Calu3 (cell line): ENCODE data around the gene MAGEB2. TPM values are rescaled to one million over a fixed set of nuclear protein-coding genes. Genes with fewer than 3 reads are reported as not detected.

ENCODE experiments used
- BruUV-seq: library from RNA; stranded (reverse); fragments of 400-500 nt; replicated peaks from 2 replicates; lab custom pipeline; 2021; lab: Mats Ljungman, UMichigan
- CTCF ChIA-PET: fragments of 300-600 bp; sonication (Branson Sonifier 250); formaldehyde crosslinking; loops from one replicate; lab custom pipeline; 2022; ENCODE audit warnings: antibody characterized with exemption; lab: Charles Lee
- DNase-seq: peaks from one replicate; pipeline ENCODE4 v3.0.0; 2022
- H3K27ac Mint-ChIP-seq: one replicate; pipeline ENCODE4 v1.8.0; 2022; ENCODE audit warnings: mixed read lengths; ENCODE audit not compliant: unreplicated experiment
- H3K27me3 Mint-ChIP-seq: one replicate; pipeline ENCODE4 v1.8.0; 2022; ENCODE audit warnings: mixed read lengths; ENCODE audit not compliant: unreplicated experiment
- H3K36me3 Mint-ChIP-seq: one replicate; pipeline ENCODE4 v1.8.0; 2022; ENCODE audit warnings: mild to moderate bottlenecking, moderate library complexity, mixed read lengths; ENCODE audit not compliant: insufficient read depth, unreplicated experiment
- H3K4me1 Mint-ChIP-seq: one replicate; pipeline ENCODE4 v1.8.0; 2022; ENCODE audit warnings: mild to moderate bottlenecking, low read depth, mixed read lengths; ENCODE audit not compliant: unreplicated experiment
- H3K4me3 Mint-ChIP-seq: one replicate; pipeline ENCODE4 v1.8.0; 2022; ENCODE audit warnings: mild to moderate bottlenecking, low read depth, moderate library complexity, mixed read lengths; ENCODE audit not compliant: unreplicated experiment
- H3K9me3 Mint-ChIP-seq: one replicate; pipeline ENCODE4 v1.8.0; 2022; ENCODE audit warnings: low read depth, mixed read lengths; ENCODE audit not compliant: unreplicated experiment
- intact Hi-C: fragments of 100-400 bp; cut with micrococcal nuclease; formaldehyde crosslinking; loops from one replicate; pipeline ENCODE4 v1.10.0; 2022; ENCODE audit not compliant: unreplicated experiment
- total RNA-seq: library from RNA; stranded (reverse); gene quantifications from 2 replicates; pipeline ENCODE4 v1.2.3, GENCODE V29; 2022
- TF ChIP-seq, protein P1 (sequence below): fragments of 200-600 bp; IDR thresholded peaks from one replicate; pipeline ENCODE4 v1.8.0; 2022; ENCODE audit warnings: antibody characterized with exemption; ENCODE audit not compliant: unreplicated experiment

The MAGEB2 gene
- total RNA-seq, 1 experiment from 2014 or later = not detected

DNA sequence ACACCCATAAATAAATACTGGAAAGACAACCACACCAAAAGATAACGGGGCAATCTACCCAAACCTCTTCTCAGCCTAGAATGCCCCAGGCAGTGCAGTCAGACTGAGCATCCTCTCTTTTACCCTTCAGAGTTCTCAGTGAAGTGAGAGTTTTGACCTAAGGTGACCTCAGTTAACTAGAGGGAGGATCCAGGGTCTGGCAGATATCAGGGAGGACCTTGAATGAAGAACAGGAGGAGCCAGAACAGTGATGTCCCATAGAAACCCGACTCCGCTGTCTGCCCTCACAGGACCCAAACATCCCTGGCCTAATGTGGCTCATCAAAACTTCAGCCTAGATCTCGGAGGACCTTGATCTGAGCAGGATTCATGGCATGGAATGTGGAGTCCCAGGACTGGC lies 15.0 kb downstream of the MAGEB2 start, which contains the start of gene MAGEB3:
MAGEB3 (plus strand) TSS at position 263 of the 400 bp plus-strand sequence. CDS start 5,268 bp downstream, outside the sequence.
- H3K27ac Mint-ChIP-seq = no peak within 1 kb of the TSS
- intact Hi-C loops = no loop called here
- no peak within 1 kb of the TSS for H3K4me3 Mint-ChIP-seq
- CTCF ChIA-PET = no interaction called here
- H3K4me1 Mint-ChIP-seq = no peaks in the 10 kb centered on the region
- TF ChIP-seq, protein P1, sequence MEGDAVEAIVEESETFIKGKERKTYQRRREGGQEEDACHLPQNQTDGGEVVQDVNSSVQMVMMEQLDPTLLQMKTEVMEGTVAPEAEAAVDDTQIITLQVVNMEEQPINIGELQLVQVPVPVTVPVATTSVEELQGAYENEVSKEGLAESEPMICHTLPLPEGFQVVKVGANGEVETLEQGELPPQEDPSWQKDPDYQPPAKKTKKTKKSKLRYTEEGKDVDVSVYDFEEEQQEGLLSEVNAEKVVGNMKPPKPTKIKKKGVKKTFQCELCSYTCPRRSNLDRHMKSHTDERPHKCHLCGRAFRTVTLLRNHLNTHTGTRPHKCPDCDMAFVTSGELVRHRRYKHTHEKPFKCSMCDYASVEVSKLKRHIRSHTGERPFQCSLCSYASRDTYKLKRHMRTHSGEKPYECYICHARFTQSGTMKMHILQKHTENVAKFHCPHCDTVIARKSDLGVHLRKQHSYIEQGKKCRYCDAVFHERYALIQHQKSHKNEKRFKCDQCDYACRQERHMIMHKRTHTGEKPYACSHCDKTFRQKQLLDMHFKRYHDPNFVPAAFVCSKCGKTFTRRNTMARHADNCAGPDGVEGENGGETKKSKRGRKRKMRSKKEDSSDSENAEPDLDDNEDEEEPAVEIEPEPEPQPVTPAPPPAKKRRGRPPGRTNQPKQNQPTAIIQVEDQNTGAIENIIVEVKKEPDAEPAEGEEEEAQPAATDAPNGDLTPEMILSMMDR = no peak
- H3K27me3 Mint-ChIP-seq = no peaks in the 10 kb centered on the region
- no peak for DNase-seq
- H3K9me3 Mint-ChIP-seq = no peaks in the 10 kb centered on the region
- no peaks in the 10 kb centered on the region for H3K36me3 Mint-ChIP-seq
- BruUV-seq = no TSS peak

DNA sequence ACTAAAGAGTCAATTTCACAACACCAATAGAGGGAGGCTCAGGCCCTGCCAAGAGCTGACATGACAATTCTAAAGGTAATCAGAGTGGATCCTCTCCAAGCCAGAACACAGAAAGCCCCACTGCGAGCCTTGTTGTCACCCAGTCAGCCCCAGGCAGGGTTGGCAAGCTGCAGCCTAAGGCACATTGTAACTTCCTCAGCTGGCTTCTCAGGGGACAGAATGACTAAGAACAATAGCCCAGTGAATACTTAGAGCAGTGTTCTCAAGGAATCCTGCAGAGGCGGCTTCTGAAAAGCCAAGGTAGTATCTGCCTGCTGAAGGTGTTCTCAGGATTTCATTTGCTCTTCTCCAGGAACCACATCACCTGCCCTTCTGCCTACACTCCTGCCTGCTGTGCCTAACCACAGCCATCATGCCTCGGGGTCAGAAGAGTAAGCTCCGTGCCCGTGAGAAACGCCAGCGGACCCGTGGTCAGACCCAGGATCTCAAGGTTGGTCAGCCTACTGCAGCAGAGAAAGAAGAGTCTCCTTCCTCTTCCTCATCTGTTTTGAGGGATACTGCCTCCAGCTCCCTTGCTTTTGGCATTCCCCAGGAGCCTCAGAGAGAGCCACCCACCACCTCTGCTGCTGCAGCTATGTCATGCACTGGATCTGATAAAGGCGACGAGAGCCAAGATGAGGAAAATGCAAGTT lies 26.5 kb downstream of the MAGEB2 start, which contains the start of gene MAGEB4:
MAGEB4 (plus strand) TSS at position 277 of the 692 bp plus-strand sequence; CDS start at position 413, 136 bp downstream.
- no TSS peak for BruUV-seq
- no peaks in the 10 kb centered on the region for H3K36me3 Mint-ChIP-seq
- H3K4me3 Mint-ChIP-seq = no peak within 1 kb of the TSS
- TF ChIP-seq, protein P1 = no peak
- CTCF ChIA-PET = interaction anchor here (0.6 kb wide), 1 partner anchor 30 kb away, joined by 4 read pairs; no protein-coding TSS in a partner anchor
- intact Hi-C loops = no loop called here
- no peak within 1 kb of the TSS for H3K27ac Mint-ChIP-seq
- no peaks in the 10 kb centered on the region for H3K4me1 Mint-ChIP-seq
- no peaks in the 10 kb centered on the region for H3K9me3 Mint-ChIP-seq
- H3K27me3 Mint-ChIP-seq = no peaks in the 10 kb centered on the region
- no peak for DNase-seq

DNA sequence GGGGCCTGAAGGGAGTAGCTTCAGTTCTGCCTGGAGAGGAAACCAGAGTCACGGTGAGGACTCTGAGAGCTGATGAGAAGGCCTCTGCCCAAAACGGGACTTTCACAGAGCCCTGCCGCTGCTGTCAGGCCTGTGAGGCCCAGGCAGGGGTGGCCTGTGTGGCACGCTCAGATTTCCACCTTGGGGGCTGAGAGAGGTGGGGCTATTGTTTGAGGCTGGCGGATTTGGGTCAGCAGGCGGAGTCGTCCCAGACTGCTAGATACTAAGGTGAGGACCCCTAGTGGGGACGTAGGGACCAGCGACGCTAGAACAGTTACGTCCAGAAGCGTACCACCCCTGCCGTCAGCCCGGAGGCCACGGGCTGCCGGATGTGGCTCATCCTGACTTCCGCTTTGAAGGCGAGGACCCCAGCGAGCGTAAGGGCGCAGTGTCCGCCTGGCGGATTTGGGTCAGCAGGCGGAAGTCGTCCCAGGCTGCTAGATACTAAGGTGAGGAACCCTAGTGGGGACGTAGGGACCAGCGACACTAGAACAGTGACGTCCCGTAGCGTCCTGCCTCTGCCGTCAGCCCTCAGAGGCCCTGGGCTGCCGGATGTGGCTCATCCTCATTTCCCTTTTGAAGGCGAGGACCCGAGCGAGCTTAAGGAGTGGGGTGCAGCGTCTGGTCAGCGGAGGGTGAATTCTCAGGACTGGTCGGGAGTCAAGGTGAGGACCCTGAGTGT lies 31.6 kb downstream of the MAGEB2 start, which contains the start of gene MAGEB1:
MAGEB1 (plus strand) TSS at position 378 of the 721 bp plus-strand sequence. CDS start 3,348 bp downstream, outside the sequence.
- no TSS peak for BruUV-seq
- H3K4me1 Mint-ChIP-seq = no peaks in the 10 kb centered on the region

DNA sequence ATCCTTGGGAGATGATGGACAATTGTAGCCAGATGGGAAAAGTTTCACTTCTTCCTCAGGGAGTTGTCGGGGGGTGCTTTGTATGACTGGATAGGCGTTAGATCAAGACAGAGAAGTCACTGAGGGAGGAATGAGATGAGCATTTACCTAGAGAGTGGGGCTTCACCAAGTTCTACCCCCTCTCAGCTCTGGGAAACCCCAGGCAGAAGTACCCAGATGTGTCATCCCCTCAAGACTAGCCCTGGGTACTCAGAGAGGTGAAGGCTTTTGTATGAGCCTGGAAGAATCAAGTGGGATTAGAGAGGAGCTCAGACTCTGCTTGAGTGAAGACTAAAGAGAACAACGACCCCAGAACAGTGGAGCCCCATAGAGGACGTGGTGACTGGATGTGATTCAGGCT lies 33.5 kb downstream of the MAGEB2 start:
- H3K27ac Mint-ChIP-seq = no peak overlapping the region
- H3K36me3 Mint-ChIP-seq = no peaks in the 10 kb centered on the region
- no peaks in the 10 kb centered on the region for H3K27me3 Mint-ChIP-seq
- TF ChIP-seq, protein P1 = no peak
- CTCF ChIA-PET = no interaction called here
- no TSS peak for BruUV-seq
- no peak overlapping the region for H3K4me3 Mint-ChIP-seq
- no peaks in the 10 kb centered on the region for H3K4me1 Mint-ChIP-seq
- DNase-seq = no peak
- H3K9me3 Mint-ChIP-seq = peaks cover 2% of the 10 kb centered on the region
- intact Hi-C loops = no loop called here

More for the DNA sequence above, 31.6 kb downstream of the MAGEB2 start, which contains the start of gene MAGEB1:
- intact Hi-C loops = no loop called here
- CTCF ChIA-PET = no interaction called here
- TF ChIP-seq, protein P1 = no peak
- Mint-ChIP-seq H3K4me3 (no peak within 1 kb of the TSS), H3K27me3 (no peaks in the 10 kb centered on the region), H3K9me3 (peaks cover 2% of the 10 kb centered on the region), H3K27ac (no peak within 1 kb of the TSS), H3K36me3 (no peaks in the 10 kb centered on the region)
- DNase-seq = no peak
